HEK293 (cell line): ENCODE data around the gene TMEM140.

Source experiments
- CTCF ChIA-PET: fragments of 350-600 bp; formaldehyde crosslinking; extraction: SDS; loops from one replicate; lab custom pipeline; 2021; ENCODE audit warnings: antibody characterized with exemption; lab: Yijun Ruan, JAX
- POLR2A ChIA-PET: fragments of 300-600 bp; formaldehyde crosslinking; extraction: SDS; loops from one replicate; lab custom pipeline; 2020; ENCODE audit warnings: antibody characterized with exemption, inconsistent platforms; lab: Yijun Ruan, JAX
- H3K27ac ChIP-seq: fragments of 200-500 bp; sonication (Bioruptor generic); 2 replicates; pipeline ENCODE4 v1.5.1; 2014; ENCODE audit warnings: low read depth, low read length, control low read depth, inconsistent platforms; ENCODE audit errors: extremely low read depth
- H3K36me3 ChIP-seq, 2 experiments: fragments of 200-500 bp in 1 of 2; sonication (Bioruptor generic) in 1 of 2; 1 replicate in 1 of 2; 2 replicates in 1 of 2; pipeline ENCODE4 v1.5.1; 2014 to 2017; ENCODE audit warnings: inconsistent platforms in 2 of 2, low read length in 2 of 2; ENCODE audit not compliant: control insufficient read depth in 2 of 2, insufficient read depth in 1 of 2
- H3K4me1 ChIP-seq: fragments of 200-500 bp; sonication (Bioruptor generic); 2 replicates; pipeline ENCODE4 v1.5.1; 2014; ENCODE audit warnings: mild to moderate bottlenecking, low read length, inconsistent platforms; ENCODE audit not compliant: control insufficient read depth, insufficient read depth
- H3K4me3 ChIP-seq: 2 replicates; pipeline ENCODE4 v1.5.1; 2011; ENCODE audit warnings: low read depth, mild to moderate bottlenecking, control low read depth, low read length, moderate library complexity
- H3K9me3 ChIP-seq: fragments of 200-500 bp; sonication (Bioruptor generic); 2 replicates; pipeline ENCODE4 v1.5.1; 2014; ENCODE audit warnings: low read depth, low read length, inconsistent platforms; ENCODE audit not compliant: control insufficient read depth, insufficient read depth
- HOXA7 ChIP-seq: sonication (generic); formaldehyde crosslinking; IDR thresholded peaks from 2 replicates; pipeline ENCODE4 v1.8.1; 2022; ENCODE audit warnings: missing genetic modification reagents, borderline replicate concordance
- HOXD13 ChIP-seq: sonication (generic); formaldehyde crosslinking; IDR thresholded peaks from 2 replicates; pipeline ENCODE4 v1.8.0; 2022; ENCODE audit warnings: missing genetic modification reagents, borderline replicate concordance
- PATZ1 ChIP-seq: fragments of 450-650 bp; formaldehyde crosslinking; IDR thresholded peaks from 2 replicates; pipeline ENCODE4 v1.5.1; 2016; ENCODE audit warnings: missing biosample characterization, missing genetic modification characterization
- YY1 ChIP-seq: fragments of 450-650 bp; formaldehyde crosslinking; IDR thresholded peaks from 2 replicates; pipeline ENCODE4 v1.5.1; 2018; ENCODE audit warnings: missing biosample characterization, missing genetic modification characterization
- ZFP37 ChIP-seq: fragments of 450-650 bp; formaldehyde crosslinking; IDR thresholded peaks from 2 replicates; pipeline ENCODE4 v1.5.1; 2016; ENCODE audit warnings: missing biosample characterization, missing genetic modification characterization
- ZNF169 ChIP-seq: fragments of 450-650 bp; formaldehyde crosslinking; IDR thresholded peaks from 2 replicates; pipeline ENCODE4 v1.5.1; 2016; ENCODE audit warnings: missing biosample characterization, missing genetic modification characterization
- ZNF394 ChIP-seq: fragments of 450-650 bp; formaldehyde crosslinking; IDR thresholded peaks from 2 replicates; pipeline ENCODE4 v1.5.1; 2016; ENCODE audit warnings: missing biosample characterization, missing genetic modification characterization, mild to moderate bottlenecking, moderate library complexity, borderline replicate concordance
- ZNF416 ChIP-seq: fragments of 450-650 bp; formaldehyde crosslinking; IDR thresholded peaks from 2 replicates; pipeline ENCODE4 v1.5.1; 2016; ENCODE audit warnings: missing biosample characterization, missing genetic modification characterization
- ZNF571 ChIP-seq: fragments of 450-650 bp; formaldehyde crosslinking; IDR thresholded peaks from 2 replicates; pipeline ENCODE4 v1.5.0; 2017; ENCODE audit warnings: missing biosample characterization, missing genetic modification characterization
- ZNF623 ChIP-seq: fragments of 450-650 bp; formaldehyde crosslinking; IDR thresholded peaks from 2 replicates; pipeline ENCODE4 v1.5.1; 2016; ENCODE audit warnings: missing biosample characterization, missing genetic modification characterization
- ZNF692 ChIP-seq: fragments of 450-650 bp; formaldehyde crosslinking; IDR thresholded peaks from 2 replicates; pipeline ENCODE4 v1.5.1; 2016; ENCODE audit warnings: missing biosample characterization, missing genetic modification characterization
- ZNF704 ChIP-seq: fragments of 450-650 bp; formaldehyde crosslinking; IDR thresholded peaks from 2 replicates; pipeline ENCODE4 v1.5.1; 2016; ENCODE audit warnings: missing biosample characterization, missing genetic modification characterization
- ZNF830 ChIP-seq: fragments of 450-650 bp; IDR thresholded peaks from 2 replicates; pipeline ENCODE4 v1.5.0; 2018; ENCODE audit warnings: missing biosample characterization, missing genetic modification characterization, low read depth, mild to moderate bottlenecking, moderate library complexity
- TF ChIP-seq, protein P1 (sequence below): fragments of 450-650 bp; formaldehyde crosslinking; IDR thresholded peaks from 2 replicates; pipeline ENCODE4 v1.5.1; 2016; ENCODE audit warnings: missing biosample characterization, missing genetic modification characterization

Gene TMEM140

DNA sequence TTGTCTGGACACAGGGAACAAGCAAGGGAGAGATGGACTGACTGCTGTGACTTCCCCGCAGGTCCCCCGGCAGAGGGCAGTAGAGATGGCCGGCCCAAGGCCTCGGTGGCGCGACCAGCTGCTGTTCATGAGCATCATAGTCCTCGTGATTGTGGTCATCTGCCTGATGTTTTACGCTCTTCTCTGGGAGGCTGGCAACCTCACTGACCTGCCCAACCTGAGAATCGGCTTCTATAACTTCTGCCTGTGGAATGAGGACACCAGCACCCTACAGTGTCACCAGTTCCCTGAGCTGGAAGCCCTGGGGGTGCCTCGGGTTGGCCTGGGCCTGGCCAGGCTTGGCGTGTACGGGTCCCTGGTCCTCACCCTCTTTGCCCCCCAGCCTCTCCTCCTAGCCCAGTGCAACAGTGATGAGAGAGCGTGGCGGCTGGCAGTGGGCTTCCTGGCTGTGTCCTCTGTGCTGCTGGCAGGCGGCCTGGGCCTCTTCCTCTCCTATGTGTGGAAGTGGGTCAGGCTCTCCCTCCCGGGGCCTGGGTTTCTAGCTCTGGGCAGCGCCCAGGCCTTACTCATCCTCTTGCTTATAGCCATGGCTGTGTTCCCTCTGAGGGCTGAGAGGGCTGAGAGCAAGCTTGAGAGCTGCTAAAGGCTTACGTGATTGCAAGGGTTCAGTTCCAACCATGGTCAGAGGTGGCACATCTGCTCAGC is 16.6 kb downstream of the TMEM140 start:
- H3K27ac ChIP-seq, result no peak overlapping the region
- POLR2A ChIA-PET, result interaction anchor here (0.6 to 1.7 kb wide), 3 partner anchors 9 to 729 kb away, joined by 3 to 4 read pairs (median 3); partner anchors contain the start of gene AGBL3
- H3K9me3 ChIP-seq, result no peaks in the 10 kb centered on the region
- CTCF ChIA-PET, result interaction anchor here (0.6 kb wide), 1 partner anchor 498 kb away, joined by 3 read pairs; the partner anchor contains the start of gene STMP1
- H3K36me3 ChIP-seq, result peaks cover 0 to 52% of the 10 kb centered on the region in 2 experiments; a peak in 1 of 3 replicates
- TF ChIP-seq HOXA7 (CRISPR knock-in tag) (no peak), ZNF416 (tag by site-specific recombination) (no peak), YY1 (tag by site-specific recombination) (no peak), ZFP37 (no peak)
- H3K4me1 ChIP-seq, result no peaks in the 10 kb centered on the region
- H3K4me3 ChIP-seq, result no peak overlapping the region

GRCh38 chr7:135165862-135166261 is 18.0 kb downstream of the TMEM140 start:
- TF ChIP-seq, protein P1, sequence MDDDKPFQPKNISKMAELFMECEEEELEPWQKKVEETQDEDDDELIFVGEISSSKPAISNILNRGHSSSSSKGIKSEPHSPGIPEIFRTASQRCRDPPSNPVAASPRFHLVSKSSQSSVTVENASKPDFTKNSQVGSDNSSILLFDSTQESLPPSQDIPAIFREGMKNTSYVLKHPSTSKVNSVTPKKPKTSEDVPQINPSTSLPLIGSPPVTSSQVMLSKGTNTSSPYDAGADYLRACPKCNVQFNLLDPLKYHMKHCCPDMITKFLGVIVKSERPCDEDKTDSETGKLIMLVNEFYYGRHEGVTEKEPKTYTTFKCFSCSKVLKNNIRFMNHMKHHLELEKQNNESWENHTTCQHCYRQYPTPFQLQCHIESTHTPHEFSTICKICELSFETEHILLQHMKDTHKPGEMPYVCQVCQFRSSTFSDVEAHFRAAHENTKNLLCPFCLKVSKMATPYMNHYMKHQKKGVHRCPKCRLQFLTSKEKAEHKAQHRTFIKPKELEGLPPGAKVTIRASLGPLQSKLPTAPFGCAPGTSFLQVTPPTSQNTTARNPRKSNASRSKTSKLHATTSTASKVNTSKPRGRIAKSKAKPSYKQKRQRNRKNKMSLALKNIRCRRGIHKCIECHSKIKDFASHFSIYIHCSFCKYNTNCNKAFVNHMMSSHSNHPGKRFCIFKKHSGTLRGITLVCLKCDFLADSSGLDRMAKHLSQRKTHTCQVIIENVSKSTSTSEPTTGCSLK, result no peak
- TF ChIP-seq ZNF692 (tag by site-specific recombination), result no peak
- TF ChIP-seq ZNF394 (tag by site-specific recombination), result no peak
- Histone ChIP-seq H3K9me3 (no peaks in the 10 kb centered on the region), H3K36me3 (peaks cover 0 to 52% of the 10 kb centered on the region in 2 experiments; a peak in 1 of 3 replicates), H3K4me3 (no peak overlapping the region), H3K4me1 (no peaks in the 10 kb centered on the region), H3K27ac (no peak overlapping the region)
- ChIA-PET CTCF (interaction anchor here (1.0 kb wide), 1 partner anchor 519 kb away, joined by 3 read pairs; no protein-coding TSS in a partner anchor), POLR2A (interaction anchor here (1.7 kb wide), 1 partner anchor 8 kb away, joined by 4 read pairs; no protein-coding TSS in a partner anchor)

- H3K4me3 ChIP-seq, result no peak overlapping the region
- TF ChIP-seq HOXD13 (CRISPR knock-in tag), result no peak
- TF ChIP-seq ZNF571 (tag by site-specific recombination), result no peak
- TF ChIP-seq ZNF623 (tag by site-specific recombination), result no peak
- no peak for TF ChIP-seq PATZ1 (tag by site-specific recombination)
- TF ChIP-seq ZNF704 (tag by site-specific recombination), result no peak
- TF ChIP-seq ZNF830 (tag by site-specific recombination), result no peak
- no peak for TF ChIP-seq ZNF169 (tag by site-specific recombination)
- ChIA-PET POLR2A (no interaction called here), CTCF (interaction anchor here (1.0 kb wide), 1 partner anchor 519 kb away, joined by 3 read pairs; no protein-coding TSS in a partner anchor)
- no peaks in the 10 kb centered on the region for H3K9me3 ChIP-seq
- peaks cover 0 to 52% of the 10 kb centered on the region in 2 experiments; a peak in 1 of 3 replicates for H3K36me3 ChIP-seq
- H3K27ac ChIP-seq, result no peak overlapping the region
- no peaks in the 10 kb centered on the region for H3K4me1 ChIP-seq
Observed at GRCh38 chr7:135166338-135166990, 18.6 kb downstream of the TMEM140 start.
